HG02885 (cell line): ENCODE measurements around the gene CHAMP1.

ENCODE experiments used
- ATAC-seq: cut with Tn5 transposase; IDR thresholded peaks from one replicate; pipeline ENCODE4 v1.9.1; 2021; ENCODE audit warnings: mild to moderate bottlenecking; ENCODE audit not compliant: unreplicated experiment, poor library complexity

Gene CHAMP1

GRCh38 chr13:114296902-114297301, 17.4 kb upstream of the CHAMP1 start:
- ATAC-seq: peak; percentile 53

GRCh38 chr13:114298866-114299265, 15.4 kb upstream of the CHAMP1 start:
- ATAC-seq: no peak

- no peak for ATAC-seq
Measured at GRCh38 chr13:114299604-114300305, 14.5 kb upstream of the CHAMP1 start.

- ATAC-seq: no peak
Measured at GRCh38 chr13:114303700-114304327, 10.5 kb upstream of the CHAMP1 start.

- no peak for ATAC-seq
Measured at GRCh38 chr13:114304346-114305034, 9.8 kb upstream of the CHAMP1 start.

- ATAC-seq: no peak
Measured at GRCh38 chr13:114309086-114309485, 5.2 kb upstream of the CHAMP1 start.

- no peak for ATAC-seq
Measured at GRCh38 chr13:114309806-114310410, 4.4 kb upstream of the CHAMP1 start.

GRCh38 chr13:114310956-114311355, 3.3 kb upstream of the CHAMP1 start:
- no peak for ATAC-seq

GRCh38 chr13:114311387-114311786, 2.9 kb upstream of the CHAMP1 start:
- ATAC-seq: no peak

GRCh38 chr13:114311908-114312307, 2.4 kb upstream of the CHAMP1 start:
- no peak for ATAC-seq

- ATAC-seq: peak; percentile 38
Measured at GRCh38 chr13:114313061-114313860, 1.0 kb upstream of the CHAMP1 start.

GRCh38 chr13:114315074-114315785, 927 bp downstream of the CHAMP1 start:
- no peak for ATAC-seq

- no peak for ATAC-seq
Measured at GRCh38 chr13:114318624-114319023, 4.3 kb downstream of the CHAMP1 start.

GRCh38 chr13:114319441-114319913, 5.2 kb downstream of the CHAMP1 start:
- ATAC-seq: no peak

- ATAC-seq: no peak
Measured at GRCh38 chr13:114320065-114320464, 5.8 kb downstream of the CHAMP1 start.

- ATAC-seq: no peak
Measured at GRCh38 chr13:114321256-114321655, 7.0 kb downstream of the CHAMP1 start.

GRCh38 chr13:114323349-114323748, 9.0 kb downstream of the CHAMP1 start:
- no peak for ATAC-seq

GRCh38 chr13:114324334-114324733, 10.0 kb downstream of the CHAMP1 start:
- no peak for ATAC-seq

GRCh38 chr13:114325729-114326128, 11.4 kb downstream of the CHAMP1 start:
- no peak for ATAC-seq

GRCh38 chr13:114328034-114328433, 13.7 kb downstream of the CHAMP1 start:
- ATAC-seq: no peak
